Adrenal gland (tissue), 12 donors: ENCODE results near the gene PRSS2. TPM values are rescaled to one million over a fixed set of nuclear protein-coding genes. Genes with fewer than 3 reads are reported as not detected.
"Not testable (repeated sequence)": the region's sequence is repeated elsewhere in the genome, so short reads cannot be mapped to it uniquely, and the experiment has no call there.

ENCODE experiments used
- DNase-seq, 7 donors: peaks; one replicate each; pipeline ENCODE4 v3.0.0-alpha.2; 2019 to 2020
- H3K27ac ChIP-seq, 5 donors: fragments of 200-600 bp; sonication (generic) in 4 of 5; 1 replicate in 3 of 5; 2 replicates in 2 of 5; pipeline versions ENCODE4 v1.5.1 to v1.8.0; 2016 to 2020; ENCODE audit warnings: mild to moderate bottlenecking in 1 of 5
- H3K27me3 ChIP-seq: fragments of 200-600 bp; 2 replicates; pipeline ENCODE4 v1.8.0; 2021
- H3K36me3 ChIP-seq, 2 donors: fragments of 200-600 bp; replicated peaks in 1 of 2; 1 replicate in 1 of 2; 2 replicates in 1 of 2; pipeline versions ENCODE4 v1.5.1 to v1.8.0; 2018 to 2022
- H3K4me1 ChIP-seq, 2 donors: fragments of 200-600 bp; replicated peaks in 1 of 2; 1 replicate in 1 of 2; 2 replicates in 1 of 2; pipeline versions ENCODE4 v1.5.1 to v1.8.0; 2018 to 2021
- H3K4me3 ChIP-seq, 4 donors: fragments of 200-600 bp; sonication (generic) in 3 of 4; one replicate each; pipeline ENCODE4 v1.5.1; 2016 to 2018
- H3K9me3 ChIP-seq, 3 donors: fragments of 200-600 bp; sonication (generic) in 1 of 3; replicated peaks in 1 of 3; 1 replicate in 2 of 3; 2 replicates in 1 of 3; pipeline versions ENCODE4 v1.5.1 to v1.8.0; 2016 to 2021
- CTCF ChIP-seq, 6 experiments: fragments of 450-650 bp in 4 of 6; fragments of 200-600 bp in 2 of 6; sonication (generic) in 1 of 6; IDR thresholded peaks; 1 replicate in 5 of 6; 2 replicates in 1 of 6; pipeline versions ENCODE4 v1.5.1 to v1.8.0; 2016 to 2021; ENCODE audit warnings: antibody characterized with exemption in 6 of 6, mild to moderate bottlenecking in 2 of 6, moderate library complexity in 1 of 6
- POLR2A ChIP-seq, 2 donors: fragments of 450-650 bp; IDR thresholded peaks; one replicate each; pipeline ENCODE4 v1.6.1; 2017; ENCODE audit warnings: antibody characterized with exemption in 2 of 2, mild to moderate bottlenecking in 2 of 2, moderate library complexity in 1 of 2
- WGBS, 4 donors: extraction: QIAGEN DNeasy Blood & Tissue Kit in 2 of 4; methylation state at CpG; one replicate each; pipeline versions ENCODE4 v1.1.5 to v1.1.7; 2013 to 2017; 5-methylcytosine and 5-hydroxymethylcytosine counted together
- intact Hi-C, 2 donors: fragments of 100-400 bp; cut with DNase I; formaldehyde crosslinking; loops; one replicate each; pipeline versions ENCODE4 v1.14.1 to v1.15.0; 2022 to 2023
- polyA plus RNA-seq, 3 donors: library from polyadenylated mRNA; stranded (reverse); fragments of 200-250 nt in 2 of 3; fragments of 350-450 nt in 1 of 3; fragmentation: Illumina TruSeq in 1 of 3; extraction: RNeasy Lipid Tissue Mini Kit (QIAGEN cat#74804) in 1 of 3; gene quantifications; one replicate each; pipeline ENCODE4 v1.2.3, GENCODE V29; 2013 to 2014
- total RNA-seq, 9 donors: library from RNA; depleted of rRNA in 4 of 9; stranded (reverse); fragments of >200 nt in 4 of 9; fragments of 120-200 nt in 1 of 9; fragmentation: NEBNext Ultra II Directional in 1 of 9; extraction: Animal tissue kit (Norgen Biotek cat#: 25700) in 1 of 9; gene quantifications; one replicate each; pipeline versions ENCODE4 v1.1.0 to v1.2.4, GENCODE V29; 2013 to 2023
- donor health status: healthy with polysubstance abuse.
- donor health status: Bipolar disorder and iron deficiency.
- donor health status: DM: yes; HTN: yes; CAD: no.
- donor health status: DM: no; HTN: no; CAD: no.
- donor health status: DM: no; HTN: no; CAD: no.
- donor health status: DM: yes; HTN: yes; CAD: no.

The PRSS2 gene
- total and polyA plus RNA-seq, 12 donors, result 2.8 to 43.4 (median 4.8) TPM; not detected in 7

DNA sequence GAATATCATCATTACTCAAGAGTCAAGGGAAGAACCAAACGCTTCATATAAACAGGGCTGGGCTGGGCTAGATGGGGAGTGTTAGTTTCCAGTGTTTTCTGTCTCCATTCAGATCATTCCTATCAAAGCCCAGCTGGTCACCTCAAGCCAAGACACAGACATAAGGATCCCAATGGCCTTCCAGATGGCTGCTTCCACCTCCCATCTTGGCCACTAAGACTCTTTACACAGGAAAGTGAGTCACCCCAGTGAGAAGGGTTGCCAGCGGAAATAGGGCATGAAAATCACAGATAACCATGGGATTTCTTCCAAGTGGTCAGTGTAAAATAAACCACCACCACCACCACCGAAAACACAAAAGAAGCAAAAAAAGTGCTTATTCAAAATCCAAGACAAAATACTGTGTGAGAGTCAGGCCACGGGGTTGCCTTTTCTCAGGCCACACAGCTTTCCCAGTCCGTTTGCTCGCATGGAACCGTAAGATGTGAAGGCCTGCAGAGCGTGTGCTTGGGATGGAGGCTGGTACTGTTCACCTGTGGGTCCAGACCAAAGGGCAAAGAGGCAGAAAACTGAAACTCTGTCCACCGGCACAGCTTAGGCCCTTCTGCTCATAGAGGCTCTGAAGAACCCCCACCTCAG is 5.6 kb downstream of the PRSS2 start:
- WGBS, 4 donors, result 52 to 78% (median 74%) methylated on average over 9 of the region's 9 CpGs
- DNase-seq, result peak in 4 of 7 donors; percentile 32 to 62 (median 48)
- Histone ChIP-seq H3K27me3 (no peaks in the 10 kb centered on the region), H3K36me3 (no peaks in the 10 kb centered on the region), H3K9me3 (no peaks in the 10 kb centered on the region), H3K27ac (no peak overlapping the region), H3K4me3 (no peak overlapping the region), H3K4me1 (no peaks in the 10 kb centered on the region)
- TF ChIP-seq CTCF (IDR thresholded peaks at IDR 0.05), result no peak
- TF ChIP-seq POLR2A (IDR thresholded peaks at IDR 0.05), result no peak
- intact Hi-C loops, result no loop called here

- H3K4me3 ChIP-seq, H3K36me3 ChIP-seq, intact Hi-C loops, H3K4me1 ChIP-seq, H3K27ac ChIP-seq, H3K27me3 ChIP-seq, DNase-seq, H3K9me3 ChIP-seq: not testable (repeated sequence)
- WGBS, 4 donors, result 81 to 95% (median 87%) methylated on average over 2 of the region's 2 CpGs
Measured at GRCh38 chr7:142776845-142777225, 6.1 kb downstream of the PRSS2 start.

DNA sequence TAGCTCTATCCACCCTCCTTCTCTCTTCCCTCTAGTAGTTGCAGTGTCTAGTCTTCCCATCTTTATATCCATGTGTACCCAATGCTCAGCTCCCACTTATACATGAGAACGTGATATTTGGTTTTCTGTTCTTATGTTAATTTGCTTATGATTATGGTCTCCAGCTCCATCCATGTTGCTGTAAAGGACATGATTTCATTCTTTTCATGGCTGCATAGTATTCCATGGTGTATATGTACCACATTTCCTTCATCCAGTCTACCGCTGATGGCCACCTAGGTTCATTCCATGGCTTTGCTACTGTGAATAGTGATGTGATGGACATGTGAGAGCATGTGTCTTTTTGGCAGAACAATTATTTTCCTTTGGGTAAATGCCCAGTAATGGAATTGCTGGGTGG is 6.5 kb downstream of the PRSS2 start:
- Histone ChIP-seq H3K4me1 (no peaks in the 10 kb centered on the region), H3K27ac (no peak overlapping the region), H3K4me3 (no peak overlapping the region), H3K36me3 (no peaks in the 10 kb centered on the region), H3K27me3 (no peaks in the 10 kb centered on the region), H3K9me3 (no peaks in the 10 kb centered on the region)
- TF ChIP-seq CTCF (IDR thresholded peaks at IDR 0.05), result no peak
- TF ChIP-seq POLR2A (IDR thresholded peaks at IDR 0.05), result no peak
- 92 to 98% (median 94%) methylated on average over 2 of the region's 2 CpGs for WGBS, 4 donors
- no peak for DNase-seq
- intact Hi-C loops, result no loop called here

DNA sequence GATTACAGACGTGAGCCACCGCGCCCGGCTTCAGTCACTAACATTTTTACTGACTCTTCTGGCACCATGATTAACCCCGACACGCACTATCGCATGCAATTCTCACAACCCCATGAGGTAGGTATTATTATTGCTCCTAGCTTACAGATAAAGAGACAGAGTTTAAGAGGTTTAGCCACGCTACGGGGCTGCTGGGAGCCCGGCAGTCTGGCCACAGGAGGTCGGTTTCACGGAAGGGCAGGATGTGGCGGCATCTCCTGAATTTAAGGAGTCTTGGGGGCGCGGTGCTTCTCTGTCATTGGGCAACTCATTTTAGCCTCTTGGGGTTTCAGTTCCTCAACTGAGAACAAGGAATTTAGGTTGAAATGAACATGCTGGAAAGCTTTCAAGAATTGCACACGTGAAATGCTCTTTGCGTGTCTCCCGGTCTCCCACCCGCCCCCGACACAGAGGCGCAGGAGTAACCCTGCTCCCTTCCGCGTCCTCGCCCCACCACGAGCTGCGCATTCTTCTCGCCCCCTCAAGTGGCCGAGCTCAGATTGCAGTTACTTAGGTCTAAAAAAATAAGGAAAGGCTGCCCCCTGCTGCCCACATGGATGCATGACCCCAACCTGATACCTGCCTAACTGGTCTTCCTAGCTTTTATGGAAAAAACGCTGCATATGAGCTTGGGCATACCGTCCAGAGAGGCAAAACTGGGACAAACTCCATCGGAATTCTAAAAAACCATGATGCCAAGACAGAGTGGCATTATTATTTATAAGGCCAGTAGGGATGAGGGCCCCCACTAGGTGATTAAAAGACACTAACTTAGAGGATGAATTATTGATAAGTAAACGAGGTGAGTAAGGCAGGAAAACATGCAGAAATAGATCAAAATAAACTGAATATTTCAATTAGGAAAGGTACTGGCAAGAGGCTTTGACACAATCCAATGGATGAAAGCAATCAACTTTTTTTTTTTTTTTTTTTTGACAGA is 12.4 kb downstream of the PRSS2 start:
- no peak overlapping the region for H3K27ac ChIP-seq
- 8 to 12% (median 11%) methylated on average over 29 to 32 of the region's 32 CpGs for WGBS, 4 donors
- TF ChIP-seq CTCF (IDR thresholded peaks at IDR 0.05) (peak; percentile 89 to 99 (median 98)), POLR2A (IDR thresholded peaks at IDR 0.05) (no peak)
- no peaks in the 10 kb centered on the region for H3K4me1 ChIP-seq
- H3K36me3 ChIP-seq, result no peaks in the 10 kb centered on the region
- no peaks in the 10 kb centered on the region for H3K27me3 ChIP-seq
- H3K4me3 ChIP-seq, result peak overlapping the region in 1 of 4 donors; percentile 36
- intact Hi-C loops, result loop anchor here (5.0 to 10.0 kb wide), 2 partner anchors 71 to 148 kb away; no protein-coding TSS in a partner anchor
- peak; percentile 87 to 97 (median 92) for DNase-seq
- no peaks in the 10 kb centered on the region for H3K9me3 ChIP-seq
